Astrocyte (in vitro differentiated cells and primary cell): ENCODE measurements around the gene C1orf35. TPM values are rescaled to one million over a fixed set of nuclear protein-coding genes. Genes with fewer than 3 reads are reported as not detected.
A peak's percentile ranks its signal among the peaks of the same experiment; 100 is the strongest.

Experiments
- DNase-seq: peaks from one replicate; pipeline ENCODE4 v3.0.0-alpha.2; 2010; ENCODE audit warnings: low read depth
- FAIRE-seq: peaks from 2 replicates; lab custom pipeline; 2011; peaks lifted over from hg19 to GRCh38; lab: Jason Lieb, UNC
- H2AFZ ChIP-seq: 2 replicates; pipeline ENCODE4 v1.6.0; 2012; ENCODE audit warnings: low read depth, low read length, inconsistent platforms
- H3K27ac ChIP-seq: 2 replicates; pipeline ENCODE4 v1.5.1; 2011; ENCODE audit warnings: low read depth, low read length, inconsistent platforms
- H3K27me3 ChIP-seq: 2 replicates; pipeline ENCODE4 v1.6.0; 2011; ENCODE audit warnings: low read length, inconsistent platforms; ENCODE audit not compliant: insufficient read depth
- H3K36me3 ChIP-seq: 2 replicates; pipeline ENCODE4 v1.5.1; 2011; ENCODE audit warnings: low read length, inconsistent platforms; ENCODE audit not compliant: insufficient read depth
- H3K4me1 ChIP-seq: 2 replicates; pipeline ENCODE4 v1.5.1; 2011; ENCODE audit warnings: low read length, inconsistent platforms; ENCODE audit not compliant: insufficient read depth
- H3K4me2 ChIP-seq: 2 replicates; pipeline ENCODE4 v1.6.0; 2012; ENCODE audit warnings: low read length, inconsistent platforms
- H3K4me3 ChIP-seq: 2 replicates; pipeline ENCODE4 v1.5.1; 2011; ENCODE audit warnings: low read depth, mild to moderate bottlenecking, low read length, inconsistent platforms; ENCODE audit not compliant: insufficient read depth
- H3K79me2 ChIP-seq: 2 replicates; pipeline ENCODE4 v1.6.0; 2012; ENCODE audit warnings: mild to moderate bottlenecking, low read length, inconsistent platforms; ENCODE audit not compliant: insufficient read depth
- H3K9ac ChIP-seq: 2 replicates; pipeline ENCODE4 v1.6.0; 2012; ENCODE audit warnings: mild to moderate bottlenecking, low read length, inconsistent platforms
- H3K9me3 ChIP-seq: 2 replicates; pipeline ENCODE4 v1.5.1; 2012; ENCODE audit warnings: low read depth, mild to moderate bottlenecking, low read length, inconsistent platforms; ENCODE audit not compliant: insufficient read depth
- H4K20me1 ChIP-seq: 2 replicates; pipeline ENCODE4 v1.6.0; 2012; ENCODE audit warnings: low read length, inconsistent platforms; ENCODE audit not compliant: insufficient read depth
- H3K27ac Mint-ChIP-seq: one replicate; pipeline ENCODE4 v1.8.0; 2021; ENCODE audit warnings: mild to moderate bottlenecking, mixed read lengths; ENCODE audit not compliant: unreplicated experiment
- H3K27me3 Mint-ChIP-seq: one replicate; pipeline ENCODE4 v1.8.0; 2021; ENCODE audit warnings: low read depth, mixed read lengths; ENCODE audit not compliant: unreplicated experiment
- H3K36me3 Mint-ChIP-seq: one replicate; pipeline ENCODE4 v1.8.0; 2021; ENCODE audit warnings: low read depth, mixed read lengths; ENCODE audit not compliant: unreplicated experiment
- H3K4me1 Mint-ChIP-seq: one replicate; pipeline ENCODE4 v1.8.0; 2021; ENCODE audit warnings: low read depth, mixed read lengths; ENCODE audit not compliant: unreplicated experiment
- H3K4me3 Mint-ChIP-seq: one replicate; pipeline ENCODE4 v1.8.0; 2021; ENCODE audit warnings: mild to moderate bottlenecking, moderate library complexity, mixed read lengths; ENCODE audit not compliant: unreplicated experiment
- H3K9me3 Mint-ChIP-seq: one replicate; pipeline ENCODE4 v1.8.0; 2021; ENCODE audit warnings: mild to moderate bottlenecking, mixed read lengths; ENCODE audit not compliant: unreplicated experiment
- EZH2 ChIP-seq: IDR thresholded peaks from 2 replicates; pipeline ENCODE4 v1.6.1; 2012; ENCODE audit warnings: mild to moderate bottlenecking, low read length, inconsistent platforms; ENCODE audit not compliant: insufficient read depth
- total RNA-seq: library from RNA; stranded (reverse); gene quantifications from 2 replicates; pipeline ENCODE4 v1.2.1, GENCODE V29; 2021
- TF ChIP-seq, protein P1 (sequence below): IDR thresholded peaks from 2 replicates; pipeline ENCODE4 v1.5.1; 2011; ENCODE audit warnings: low read depth, mild to moderate bottlenecking, inconsistent platforms, low read length, moderate library complexity; ENCODE audit not compliant: insufficient read depth

The C1orf35 gene
- total RNA-seq, 1 donor from 2014 or later = 21.8 TPM

GRCh38 chr1:228081578-228082213, 21.4 kb downstream of the C1orf35 start:
- no peaks in the 10 kb centered on the region for H3K27me3 ChIP-seq
- peak overlapping the region; percentile 97 for H3K27ac ChIP-seq
- DNase-seq (no peak), FAIRE-seq (no peak)
- H3K4me2 ChIP-seq = peak overlapping the region; percentile 97
- Mint-ChIP-seq H3K4me3 (peak overlapping the region; percentile 80), H3K27ac (no peak overlapping the region), H3K27me3 (peaks cover 11% of the 10 kb centered on the region), H3K36me3 (peaks cover 3% of the 10 kb centered on the region), H3K9me3 (no peaks in the 10 kb centered on the region), H3K4me1 (peaks cover 23% of the 10 kb centered on the region)
- peak overlapping the region; percentile 97 for H3K4me3 ChIP-seq
- peaks cover 4% of the 10 kb centered on the region for H3K36me3 ChIP-seq
- TF ChIP-seq, protein P1, sequence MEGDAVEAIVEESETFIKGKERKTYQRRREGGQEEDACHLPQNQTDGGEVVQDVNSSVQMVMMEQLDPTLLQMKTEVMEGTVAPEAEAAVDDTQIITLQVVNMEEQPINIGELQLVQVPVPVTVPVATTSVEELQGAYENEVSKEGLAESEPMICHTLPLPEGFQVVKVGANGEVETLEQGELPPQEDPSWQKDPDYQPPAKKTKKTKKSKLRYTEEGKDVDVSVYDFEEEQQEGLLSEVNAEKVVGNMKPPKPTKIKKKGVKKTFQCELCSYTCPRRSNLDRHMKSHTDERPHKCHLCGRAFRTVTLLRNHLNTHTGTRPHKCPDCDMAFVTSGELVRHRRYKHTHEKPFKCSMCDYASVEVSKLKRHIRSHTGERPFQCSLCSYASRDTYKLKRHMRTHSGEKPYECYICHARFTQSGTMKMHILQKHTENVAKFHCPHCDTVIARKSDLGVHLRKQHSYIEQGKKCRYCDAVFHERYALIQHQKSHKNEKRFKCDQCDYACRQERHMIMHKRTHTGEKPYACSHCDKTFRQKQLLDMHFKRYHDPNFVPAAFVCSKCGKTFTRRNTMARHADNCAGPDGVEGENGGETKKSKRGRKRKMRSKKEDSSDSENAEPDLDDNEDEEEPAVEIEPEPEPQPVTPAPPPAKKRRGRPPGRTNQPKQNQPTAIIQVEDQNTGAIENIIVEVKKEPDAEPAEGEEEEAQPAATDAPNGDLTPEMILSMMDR = no peak
- no peak for TF ChIP-seq EZH2
- H3K9me3 ChIP-seq = no peaks in the 10 kb centered on the region
- peaks cover 67% of the 10 kb centered on the region for H4K20me1 ChIP-seq
- H3K9ac ChIP-seq = peak overlapping the region; percentile 100
- H2AFZ ChIP-seq = peak overlapping the region; percentile 69
- peaks cover 34% of the 10 kb centered on the region for H3K4me1 ChIP-seq
- peaks cover 63% of the 10 kb centered on the region for H3K79me2 ChIP-seq

DNA sequence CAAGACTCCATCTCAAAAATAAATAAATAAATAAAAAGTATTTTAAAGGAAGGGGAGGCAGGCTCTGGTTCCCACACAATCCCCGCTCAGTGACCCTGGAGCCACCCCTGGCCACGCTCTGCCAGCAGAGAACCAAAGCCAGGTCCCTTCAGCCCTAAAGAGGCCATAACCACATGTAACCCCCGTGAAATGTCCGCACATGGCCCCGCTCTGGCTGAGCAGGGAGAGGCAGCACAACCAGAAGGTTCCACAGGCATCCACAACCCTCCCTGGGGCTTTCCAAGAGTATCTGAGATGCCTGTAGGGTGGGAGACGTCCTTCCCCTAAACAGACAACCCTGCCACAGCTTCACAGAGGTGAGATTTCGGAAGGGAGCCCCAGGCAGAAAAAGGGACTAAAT, 22.0 kb downstream of the C1orf35 start:
- FAIRE-seq (no peak), DNase-seq (no peak)
- Histone ChIP-seq H3K36me3 (peaks cover 4% of the 10 kb centered on the region), H3K4me3 (peak overlapping the region; percentile 97), H3K9me3 (no peaks in the 10 kb centered on the region), H3K27ac (no peak overlapping the region), H3K4me2 (peak overlapping the region; percentile 97), H2AFZ (no peak overlapping the region), H3K27me3 (no peaks in the 10 kb centered on the region), H4K20me1 (peaks cover 62% of the 10 kb centered on the region), H3K79me2 (peaks cover 58% of the 10 kb centered on the region), H3K9ac (peak overlapping the region; percentile 100), H3K4me1 (peaks cover 29% of the 10 kb centered on the region)
- Mint-ChIP-seq H3K27ac (no peak overlapping the region), H3K4me3 (peak overlapping the region; percentile 79), H3K27me3 (peaks cover 15% of the 10 kb centered on the region), H3K36me3 (peaks cover 3% of the 10 kb centered on the region), H3K4me1 (peaks cover 18% of the 10 kb centered on the region), H3K9me3 (peaks cover under 1% of the 10 kb centered on the region)
- TF ChIP-seq EZH2 = no peak
- TF ChIP-seq, protein P1 = no peak

GRCh38 chr1:228079601-228080263, 23.4 kb downstream of the C1orf35 start:
- Mint-ChIP-seq H3K27ac (no peak overlapping the region), H3K4me1 (peaks cover 4% of the 10 kb centered on the region), H3K36me3 (peaks cover 3% of the 10 kb centered on the region), H3K9me3 (peaks cover 4% of the 10 kb centered on the region), H3K27me3 (peaks cover 25% of the 10 kb centered on the region), H3K4me3 (no peak overlapping the region)
- Histone ChIP-seq H3K79me2 (peaks cover 44% of the 10 kb centered on the region), H3K4me1 (peaks cover 15% of the 10 kb centered on the region), H3K9ac (no peak overlapping the region), H3K4me2 (no peak overlapping the region), H3K9me3 (no peaks in the 10 kb centered on the region), H4K20me1 (peaks cover 54% of the 10 kb centered on the region), H2AFZ (no peak overlapping the region), H3K27me3 (no peaks in the 10 kb centered on the region), H3K27ac (no peak overlapping the region), H3K36me3 (peaks cover under 1% of the 10 kb centered on the region), H3K4me3 (no peak overlapping the region)
- TF ChIP-seq EZH2 = no peak
- TF ChIP-seq, protein P1 = no peak
- DNase-seq (no peak), FAIRE-seq (no peak)
